Measurements from ENCODE around the gene CPSF3.

DNA sequence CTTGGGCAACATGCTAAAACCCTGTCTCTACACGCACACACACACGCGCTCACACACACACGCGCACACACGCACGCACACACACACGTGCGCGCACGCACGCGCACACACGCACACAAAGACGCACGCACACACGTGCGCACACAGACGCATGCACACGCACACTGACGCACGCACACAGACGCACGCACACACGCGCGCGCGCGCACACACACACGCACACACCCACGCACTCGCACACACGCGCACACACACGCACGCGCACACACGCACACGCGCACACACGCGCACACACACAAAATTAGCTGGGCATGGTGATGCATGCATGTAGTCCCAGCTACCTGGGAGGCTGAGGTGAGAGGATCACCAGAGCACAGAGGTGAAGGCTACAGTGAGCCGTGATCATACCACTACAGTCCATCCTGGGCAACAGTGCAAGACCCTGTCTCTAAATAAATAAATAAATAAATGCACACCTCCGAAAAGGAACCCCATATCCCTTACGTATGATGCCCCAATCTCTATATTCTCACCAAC, 42.8 kb downstream of the CPSF3 start:
- TF ChIP-seq CTCF (IDR thresholded peaks at IDR 0.05) (no peak), EP300 (IDR thresholded peaks at IDR 0.05) (no peak), POLR2A (IDR thresholded peaks at IDR 0.05) (no peak)
